Ectodermal cell (in vitro differentiated cells): ENCODE data around the gene FOXO1.

Source experiments
- H3K27ac ChIP-seq: 2 replicates; pipeline ENCODE4 v1.7.0; 2013; ENCODE audit warnings: mild to moderate bottlenecking, low read depth, low read length; ENCODE audit not compliant: insufficient read depth, poor library complexity, severe bottlenecking
- H3K27me3 ChIP-seq: 2 replicates; pipeline ENCODE4 v1.7.0; 2013; ENCODE audit warnings: mild to moderate bottlenecking, low read length; ENCODE audit not compliant: insufficient read depth, control insufficient read depth, poor library complexity, severe bottlenecking
- H3K36me3 ChIP-seq: one replicate; pipeline ENCODE4 v1.7.0; 2013; ENCODE audit warnings: low read length; ENCODE audit not compliant: control insufficient read depth, insufficient read depth
- H3K4me1 ChIP-seq: one replicate; pipeline ENCODE4 v1.7.0; 2013; ENCODE audit warnings: low read length; ENCODE audit not compliant: control insufficient read depth, insufficient read depth
- H3K4me3 ChIP-seq: 2 replicates; pipeline ENCODE4 v1.7.0; 2013; ENCODE audit warnings: low read depth, low read length, control low read depth; ENCODE audit not compliant: insufficient read depth
- H3K9me3 ChIP-seq: 2 replicates; pipeline ENCODE4 v1.7.0; 2013; ENCODE audit warnings: mild to moderate bottlenecking, low read length, moderate library complexity; ENCODE audit not compliant: control insufficient read depth
- WGBS, 2 experiments: methylation state at CpG; one replicate each; pipeline ENCODE4 v1.1.7; 2013; ENCODE audit warnings: missing lambda C conversion rate in 2 of 2; 5-methylcytosine and 5-hydroxymethylcytosine counted together

Gene FOXO1

GRCh38 chr13:40536443-40537113 lies 129.9 kb downstream of the FOXO1 start:
- no peaks in the 10 kb centered on the region for H3K27me3 ChIP-seq
- H3K4me1 ChIP-seq, result peaks cover 5% of the 10 kb centered on the region
- no peak overlapping the region for H3K4me3 ChIP-seq
- no peak overlapping the region for H3K27ac ChIP-seq
- 82 to 84% methylated on average over 9 of the region's 9 CpGs for WGBS, 2 experiments
- H3K36me3 ChIP-seq, result no peaks in the 10 kb centered on the region
- H3K9me3 ChIP-seq, result no peaks in the 10 kb centered on the region

GRCh38 chr13:40535345-40535836 lies 131.1 kb downstream of the FOXO1 start:
- H3K4me3 ChIP-seq, result no peak overlapping the region
- no peaks in the 10 kb centered on the region for H3K36me3 ChIP-seq
- 95% methylated on average over 27 of the region's 27 CpGs for WGBS, 2 experiments
- no peak overlapping the region for H3K27ac ChIP-seq
- H3K27me3 ChIP-seq, result no peaks in the 10 kb centered on the region
- H3K4me1 ChIP-seq, result peaks cover 5% of the 10 kb centered on the region
- H3K9me3 ChIP-seq, result no peaks in the 10 kb centered on the region

GRCh38 chr13:40534456-40534855 lies 132.0 kb downstream of the FOXO1 start:
- Histone ChIP-seq H3K27me3 (no peaks in the 10 kb centered on the region), H3K4me1 (peaks cover 5% of the 10 kb centered on the region), H3K36me3 (no peaks in the 10 kb centered on the region), H3K9me3 (no peaks in the 10 kb centered on the region), H3K27ac (no peak overlapping the region), H3K4me3 (no peak overlapping the region)
- WGBS, 2 experiments, result 96 to 97% methylated on average over 4 of the region's 4 CpGs

DNA sequence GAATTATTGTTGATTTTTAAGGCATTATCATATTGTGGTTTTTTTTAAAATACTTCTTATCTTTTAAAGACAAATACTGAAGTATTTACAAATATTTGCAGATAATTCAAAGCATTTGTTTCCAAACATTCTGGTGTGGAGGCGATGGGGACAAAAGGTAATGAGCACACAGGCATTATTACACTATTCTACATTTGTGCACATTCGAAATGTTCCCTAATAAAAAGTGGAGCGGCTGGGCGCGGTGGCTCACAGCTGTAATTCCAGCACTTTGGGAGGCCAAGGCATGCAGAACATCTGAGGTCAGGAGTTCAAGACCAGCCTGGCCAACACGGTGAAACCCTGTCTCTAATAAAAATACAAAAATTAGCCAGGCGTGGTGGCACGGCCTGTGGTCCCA lies 133.4 kb downstream of the FOXO1 start:
- no peaks in the 10 kb centered on the region for H3K36me3 ChIP-seq
- H3K27me3 ChIP-seq, result no peaks in the 10 kb centered on the region
- H3K27ac ChIP-seq, result no peak overlapping the region
- H3K4me3 ChIP-seq, result no peak overlapping the region
- WGBS, 2 experiments, result 92% methylated on average over 8 of the region's 8 CpGs
- H3K9me3 ChIP-seq, result no peaks in the 10 kb centered on the region
- H3K4me1 ChIP-seq, result peaks cover 5% of the 10 kb centered on the region

DNA sequence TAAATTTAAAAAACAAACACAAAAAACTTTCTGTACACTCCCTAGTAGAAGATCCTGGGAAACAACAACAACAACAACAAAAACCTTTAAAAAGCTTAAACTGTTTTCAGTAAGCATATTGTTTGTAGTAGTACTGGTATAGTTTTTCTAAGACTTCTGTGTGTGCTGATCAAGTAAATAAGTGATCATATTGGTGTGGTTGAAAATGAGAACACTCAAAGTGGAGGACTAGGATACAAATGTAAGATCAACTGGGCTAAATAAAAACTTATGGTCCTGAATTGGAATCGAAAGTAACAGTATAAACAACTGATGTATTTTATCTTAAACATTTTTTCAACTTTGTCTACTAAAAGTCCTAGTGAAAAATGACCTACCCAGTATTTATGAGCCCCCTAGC lies 135.5 kb downstream of the FOXO1 start:
- no peaks in the 10 kb centered on the region for H3K4me1 ChIP-seq
- 93 to 100% methylated on average over 1 of the region's 1 CpG for WGBS, 2 experiments
- H3K4me3 ChIP-seq, result no peak overlapping the region
- H3K9me3 ChIP-seq, result no peaks in the 10 kb centered on the region
- H3K36me3 ChIP-seq, result no peaks in the 10 kb centered on the region
- H3K27me3 ChIP-seq, result no peaks in the 10 kb centered on the region
- no peak overlapping the region for H3K27ac ChIP-seq

- 94 to 97% methylated on average over 6 of the region's 6 CpGs for WGBS, 2 experiments
- no peaks in the 10 kb centered on the region for H3K9me3 ChIP-seq
- no peaks in the 10 kb centered on the region for H3K27me3 ChIP-seq
- no peaks in the 10 kb centered on the region for H3K36me3 ChIP-seq
- H3K4me3 ChIP-seq, result no peak overlapping the region
- H3K4me1 ChIP-seq, result no peaks in the 10 kb centered on the region
- H3K27ac ChIP-seq, result no peak overlapping the region
These were observed 137.6 kb downstream of the FOXO1 start for GRCh38 chr13:40528881-40529280.

- 100% methylated on average over 1 of the region's 1 CpG for WGBS, 2 experiments
- Histone ChIP-seq H3K4me1 (no peaks in the 10 kb centered on the region), H3K36me3 (no peaks in the 10 kb centered on the region)
These were observed 138.5 kb downstream of the FOXO1 start for GRCh38 chr13:40527914-40528313.

GRCh38 chr13:40522282-40522681 lies 144.2 kb downstream of the FOXO1 start:
- Histone ChIP-seq H3K9me3 (no peaks in the 10 kb centered on the region), H3K27me3 (no peaks in the 10 kb centered on the region), H3K27ac (no peak overlapping the region), H3K36me3 (no peaks in the 10 kb centered on the region), H3K4me1 (no peaks in the 10 kb centered on the region), H3K4me3 (no peak overlapping the region)
- WGBS, 2 experiments, result 85% methylated on average over 1 of the region's 1 CpG; no CpG with 5 or more reads in 1 of the 2 experiments

More at GRCh38 chr13:40527914-40528313, 138.5 kb downstream of the FOXO1 start:
- no peak overlapping the region for H3K27ac ChIP-seq
- H3K4me3 ChIP-seq, result no peak overlapping the region
- no peaks in the 10 kb centered on the region for H3K9me3 ChIP-seq
- no peaks in the 10 kb centered on the region for H3K27me3 ChIP-seq

DNA sequence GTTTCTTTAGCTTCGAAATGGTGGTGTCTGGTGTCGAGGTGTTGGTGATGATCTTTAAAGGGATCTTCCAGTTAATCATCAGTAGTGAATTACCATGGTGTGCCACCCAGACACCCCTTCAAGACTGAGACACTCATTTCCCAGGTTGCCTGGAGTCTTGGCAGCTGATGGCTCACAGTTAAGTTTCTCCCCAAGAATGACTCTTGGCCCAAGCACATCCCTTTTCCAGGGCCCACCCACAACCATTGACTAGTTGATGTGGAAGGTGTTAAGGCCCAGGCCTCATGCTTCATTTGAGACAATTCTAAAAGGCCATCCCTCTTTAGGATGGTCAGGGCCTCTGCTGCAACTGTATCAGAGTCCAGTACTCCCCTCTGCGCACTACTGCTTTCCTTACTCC lies 145.5 kb downstream of the FOXO1 start:
- Histone ChIP-seq H3K4me3 (no peak overlapping the region), H3K36me3 (no peaks in the 10 kb centered on the region), H3K4me1 (no peaks in the 10 kb centered on the region), H3K27ac (no peak overlapping the region), H3K9me3 (no peaks in the 10 kb centered on the region), H3K27me3 (no peaks in the 10 kb centered on the region)
- 94% methylated on average over 3 of the region's 3 CpGs for WGBS, 2 experiments

GRCh38 chr13:40519637-40520036 lies 146.8 kb downstream of the FOXO1 start:
- no peaks in the 10 kb centered on the region for H3K4me1 ChIP-seq
- H3K9me3 ChIP-seq, result no peaks in the 10 kb centered on the region
- WGBS, 2 experiments, result 79 to 81% methylated on average over 5 of the region's 5 CpGs
- H3K4me3 ChIP-seq, result no peak overlapping the region
- no peak overlapping the region for H3K27ac ChIP-seq
- H3K36me3 ChIP-seq, result no peaks in the 10 kb centered on the region
- no peaks in the 10 kb centered on the region for H3K27me3 ChIP-seq
